GM12878 (cell line): ENCODE results near the gene APOA4.

ENCODE experiments used
- BCL11A ChIP-seq: IDR thresholded peaks from 2 replicates; pipeline ENCODE4 v1.6.1; 2011; ENCODE audit warnings: low read depth, low read length
- CTCF ChIP-seq, 3 experiments: IDR thresholded peaks in 2 of 3; conservative IDR thresholded peaks in 1 of 3; 2 replicates each; pipeline ENCODE4 v1.5.1; 2011; ENCODE audit warnings: low read depth in 3 of 3, low read length in 3 of 3, mild to moderate bottlenecking in 3 of 3, control low read depth in 2 of 3, moderate library complexity in 2 of 3, inconsistent platforms in 1 of 3, mixed read lengths in 1 of 3; ENCODE audit not compliant: control insufficient read depth in 2 of 3, insufficient read depth in 1 of 3; ENCODE audit errors: extremely low read depth in 1 of 3
- EGR1 ChIP-seq, 2 experiments: IDR thresholded peaks; 1 replicate in 1 of 2; 2 replicates in 1 of 2; pipeline ENCODE4 v1.6.1; 2011 to 2012; ENCODE audit warnings: low read depth in 2 of 2, low read length in 2 of 2, borderline replicate concordance in 1 of 2, mild to moderate bottlenecking in 1 of 2, moderate library complexity in 1 of 2
- EP300 ChIP-seq, 2 experiments: fragments of 150-350 bp in 1 of 2; IDR thresholded peaks; 2 replicates each; pipeline ENCODE4 v1.6.1; 2011 to 2012; ENCODE audit warnings: low read depth in 2 of 2, low read length in 2 of 2, borderline replicate concordance in 1 of 2, improper control_type of control experiment in 1 of 2, inconsistent platforms in 1 of 2; ENCODE audit not compliant: control insufficient read depth in 1 of 2
- JUND ChIP-seq: IDR thresholded peaks from 2 replicates; pipeline ENCODE4 v1.6.1; 2012; ENCODE audit warnings: low read depth, mild to moderate bottlenecking, low read length, improper control_type of control experiment, moderate library complexity
- NBN ChIP-seq: fragments of 450-650 bp; IDR thresholded peaks from 2 replicates; pipeline ENCODE4 v1.6.1; 2016
- POLR2A ChIP-seq: IDR thresholded peaks from 2 replicates; pipeline ENCODE4 v1.6.1; 2011; ENCODE audit warnings: low read depth, mild to moderate bottlenecking, low read length
- SIN3A ChIP-seq: IDR thresholded peaks from 2 replicates; pipeline ENCODE4 v1.6.1; 2012; ENCODE audit warnings: low read depth, low read length, improper control_type of control experiment
- SREBF1 ChIP-seq: IDR thresholded peaks from 2 replicates; pipeline ENCODE4 v1.6.1; 2012; ENCODE audit warnings: mild to moderate bottlenecking, low read length
- SUZ12 ChIP-seq: fragments of 200-600 bp; sonication (generic); IDR thresholded peaks from one replicate; pipeline ENCODE4 v1.6.1; 2018; ENCODE audit warnings: antibody characterized with exemption, mild to moderate bottlenecking; ENCODE audit not compliant: unreplicated experiment
- TAF1 ChIP-seq: IDR thresholded peaks from 2 replicates; pipeline ENCODE4 v1.6.1; 2011; ENCODE audit warnings: mild to moderate bottlenecking, low read depth, low read length, borderline replicate concordance
- TCF12 ChIP-seq: IDR thresholded peaks from 2 replicates; pipeline ENCODE4 v1.6.1; 2011; ENCODE audit warnings: low read depth, mild to moderate bottlenecking, low read length
- ZBED1 ChIP-seq: IDR thresholded peaks from 2 replicates; pipeline ENCODE4 v1.6.1; 2016; ENCODE audit warnings: borderline replicate concordance

- no peak for TF ChIP-seq JUND
- no peak for TF ChIP-seq TCF12
- no peak for TF ChIP-seq CTCF (IDR thresholded peaks at IDR 0.05 in 2 of 3, conservative IDR thresholded peaks at IDR 0.05 in 1 of 3; ENCODE audit: control insufficient read depth in 2 of 3, extremely low read depth in 1 of 3, insufficient read depth in 1 of 3, low read depth in 3 of 3, low read length in 3 of 3)
- no peak for TF ChIP-seq NBN
- TF ChIP-seq EP300 (IDR thresholded peaks at IDR 0.05; ENCODE audit: borderline replicate concordance in 1 of 2, control insufficient read depth in 1 of 2, low read depth in 2 of 2, low read length in 2 of 2): no peak
- no peak for TF ChIP-seq POLR2A
- TF ChIP-seq TAF1: no peak
- TF ChIP-seq SREBF1: no peak
- TF ChIP-seq EGR1 (IDR thresholded peaks at IDR 0.05; ENCODE audit: borderline replicate concordance in 1 of 2, low read depth in 2 of 2, low read length in 2 of 2): no peak
- no peak for TF ChIP-seq BCL11A
- no peak for TF ChIP-seq ZBED1
- no peak for TF ChIP-seq SUZ12
- no peak for TF ChIP-seq SIN3A
Measured at GRCh38 chr11:116861539-116861938, 38.4 kb upstream of the APOA4 start.
